Measurements from ENCODE around the gene TRIM15. TPM values are rescaled to one million over a fixed set of nuclear protein-coding genes. Genes with fewer than 3 reads are reported as not detected.

TRIM15 gene
- total RNA-seq, 3 donors from 2014 or later (not counting 1 experiment from before 2014, with no cell fraction given) = not detected

- no peaks in the 10 kb centered on the region for H3K36me3 Mint-ChIP-seq
- WGBS (ENCODE audit: insufficient coverage) = no CpG with 5 or more reads among the region's 1 CpG
- no peaks in the 10 kb centered on the region for H3K9me3 Mint-ChIP-seq
- Histone ChIP-seq H3K4me3 (ENCODE audit: low read length) (no peak overlapping the region), H3K27ac (ENCODE audit: low read length) (no peak overlapping the region), H3K4me1 (ENCODE audit: control insufficient read depth, insufficient read depth, low read length) (peaks cover 11% of the 10 kb centered on the region), H3K27me3 (ENCODE audit: control insufficient read depth, insufficient read depth, low read length) (peaks cover 25% of the 10 kb centered on the region), H3K36me3 (ENCODE audit: control insufficient read depth, insufficient read depth, low read length) (no peaks in the 10 kb centered on the region), H3K9me3 (ENCODE audit: control insufficient read depth, insufficient read depth, low read length) (no peaks in the 10 kb centered on the region)
- H3K27ac Mint-ChIP-seq = no peak overlapping the region
- H3K4me1 Mint-ChIP-seq = peaks cover 0 to 6% of the 10 kb centered on the region in 2 donors
- DNase-seq (no peak), ATAC-seq (no peak)
- intact Hi-C loops (cut with micrococcal nuclease) = no loop called here
- peaks cover 46 to 65% of the 10 kb centered on the region in 2 donors for H3K27me3 Mint-ChIP-seq (ENCODE audit: low read depth in 2 of 2)
- TF ChIP-seq CTCF (IDR thresholded peaks at IDR 0.05) = no peak
- no peak overlapping the region for H3K4me3 Mint-ChIP-seq
Observed at GRCh38 chr6:30168741-30169140, 5.4 kb downstream of the TRIM15 start.

GRCh38 chr6:30169658-30170614 lies 6.6 kb downstream of the TRIM15 start:
- Mint-ChIP-seq H3K9me3 (no peaks in the 10 kb centered on the region), H3K4me3 (no peak overlapping the region), H3K27ac (no peak overlapping the region), H3K36me3 (no peaks in the 10 kb centered on the region), H3K4me1 (peaks cover 0 to 6% of the 10 kb centered on the region in 2 donors), H3K27me3 (ENCODE audit: low read depth in 2 of 2) (peaks cover 43 to 68% of the 10 kb centered on the region in 2 donors)
- DNase-seq (peak in 1 of 2 donors; percentile 71), ATAC-seq (peak; percentile 72 to 83 (median 78))
- peak; percentile 74 for TF ChIP-seq CTCF (IDR thresholded peaks at IDR 0.05)
- H3K27me3 ChIP-seq (ENCODE audit: control insufficient read depth, insufficient read depth, low read length) = peaks cover 25% of the 10 kb centered on the region
- intact Hi-C loops (cut with micrococcal nuclease) = loop anchor here (1.0 kb wide), 1 partner anchor 67 kb away; no protein-coding TSS in a partner anchor
- peaks cover 11% of the 10 kb centered on the region for H3K4me1 ChIP-seq (ENCODE audit: control insufficient read depth, insufficient read depth, low read length)
- H3K9me3 ChIP-seq (ENCODE audit: control insufficient read depth, insufficient read depth, low read length) = no peaks in the 10 kb centered on the region
- WGBS (ENCODE audit: insufficient coverage) = 40% methylated on average over 5 of the region's 7 CpGs
- no peak overlapping the region for H3K4me3 ChIP-seq (ENCODE audit: low read length)
- H3K36me3 ChIP-seq (ENCODE audit: control insufficient read depth, insufficient read depth, low read length) = no peaks in the 10 kb centered on the region
- no peak overlapping the region for H3K27ac ChIP-seq (ENCODE audit: low read length)

GRCh38 chr6:30171677-30172471 lies 8.5 kb downstream of the TRIM15 start:
- Histone ChIP-seq H3K27me3 (ENCODE audit: control insufficient read depth, insufficient read depth, low read length) (peaks cover 27% of the 10 kb centered on the region), H3K36me3 (ENCODE audit: control insufficient read depth, insufficient read depth, low read length) (no peaks in the 10 kb centered on the region), H3K4me3 (ENCODE audit: low read length) (no peak overlapping the region), H3K27ac (ENCODE audit: low read length) (no peak overlapping the region), H3K9me3 (ENCODE audit: control insufficient read depth, insufficient read depth, low read length) (no peaks in the 10 kb centered on the region), H3K4me1 (ENCODE audit: control insufficient read depth, insufficient read depth, low read length) (peaks cover 11% of the 10 kb centered on the region)
- Mint-ChIP-seq H3K4me3 (no peak overlapping the region), H3K9me3 (no peaks in the 10 kb centered on the region), H3K36me3 (no peaks in the 10 kb centered on the region), H3K27ac (peak overlapping the region in 1 of 2 donors; percentile 48), H3K4me1 (peaks cover 0 to 6% of the 10 kb centered on the region in 2 donors), H3K27me3 (ENCODE audit: low read depth in 2 of 2) (peaks cover 45 to 75% of the 10 kb centered on the region in 2 donors)
- intact Hi-C loops (cut with micrococcal nuclease) = no loop called here
- ATAC-seq (peak in 2 of 3 donors; percentile 51 to 70), DNase-seq (peak in 1 of 2 donors; percentile 19)
- TF ChIP-seq CTCF (IDR thresholded peaks at IDR 0.05) = no peak
- 6% methylated on average over 62 of the region's 62 CpGs for WGBS (ENCODE audit: insufficient coverage)

All from natural killer cell (primary cell).